GM18951 (cell line): ENCODE results near the gene FGF18.

Experiments used
- POLR2A ChIP-seq: IDR thresholded peaks from 4 replicates; pipeline ENCODE4 v1.6.1; 2011; ENCODE audit warnings: mild to moderate bottlenecking; ENCODE audit not compliant: insufficient read length, insufficient read depth; ENCODE audit errors: extremely low read depth
- in situ Hi-C: fragments of 300-500 bp; cut with MboI; formaldehyde crosslinking; loops from one replicate; pipeline ENCODE4 v1.12.0; 2022; ENCODE audit warnings: low sequenced_read_pairs, mixed read lengths, inconsistent platforms; ENCODE audit not compliant: unreplicated experiment

Gene FGF18

DNA sequence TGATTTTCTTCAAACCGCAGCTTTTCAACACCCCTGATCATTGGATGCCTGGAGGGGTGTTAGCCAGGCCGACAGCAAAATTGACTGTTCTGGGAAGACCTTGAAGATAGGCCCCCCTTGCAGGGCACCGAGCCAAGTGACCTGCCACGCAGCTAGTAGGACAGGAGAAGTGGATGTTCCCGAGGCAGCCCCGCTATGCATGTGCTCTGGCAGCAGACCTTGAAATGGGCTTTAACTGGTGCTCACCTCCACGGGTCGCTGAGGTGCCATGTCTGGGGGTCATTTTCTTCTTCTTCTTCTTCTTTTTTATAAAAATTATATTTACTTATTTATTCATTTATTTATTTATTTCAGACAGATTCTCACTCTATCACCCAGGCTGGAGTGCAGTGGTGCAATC is 12.6 kb downstream of the FGF18 start:
- no peak for TF ChIP-seq POLR2A
- in situ Hi-C loops: no loop called here

- no peak for TF ChIP-seq POLR2A
- in situ Hi-C loops: no loop called here
These were observed 13.3 kb downstream of the FGF18 start for GRCh38 chr5:171432583-171433351.

DNA sequence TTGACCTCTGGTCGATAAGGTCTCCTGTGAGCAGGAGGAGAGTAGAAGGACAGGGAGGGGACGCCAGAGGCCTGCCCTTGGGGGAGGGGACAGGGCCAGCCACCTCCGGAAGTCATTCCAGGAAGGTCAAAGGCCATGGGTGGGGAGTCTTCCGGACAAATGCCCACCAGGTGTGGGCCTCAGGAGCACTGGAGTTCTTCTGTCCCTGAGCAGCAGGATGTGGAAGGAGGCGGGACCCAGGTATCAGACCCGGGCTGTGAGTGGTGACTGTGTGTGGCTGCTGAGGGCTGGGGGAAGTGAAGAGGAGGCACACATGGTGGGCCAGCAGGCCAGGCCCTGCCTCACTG is 13.9 kb downstream of the FGF18 start:
- TF ChIP-seq POLR2A: no peak
- in situ Hi-C loops: no loop called here

DNA sequence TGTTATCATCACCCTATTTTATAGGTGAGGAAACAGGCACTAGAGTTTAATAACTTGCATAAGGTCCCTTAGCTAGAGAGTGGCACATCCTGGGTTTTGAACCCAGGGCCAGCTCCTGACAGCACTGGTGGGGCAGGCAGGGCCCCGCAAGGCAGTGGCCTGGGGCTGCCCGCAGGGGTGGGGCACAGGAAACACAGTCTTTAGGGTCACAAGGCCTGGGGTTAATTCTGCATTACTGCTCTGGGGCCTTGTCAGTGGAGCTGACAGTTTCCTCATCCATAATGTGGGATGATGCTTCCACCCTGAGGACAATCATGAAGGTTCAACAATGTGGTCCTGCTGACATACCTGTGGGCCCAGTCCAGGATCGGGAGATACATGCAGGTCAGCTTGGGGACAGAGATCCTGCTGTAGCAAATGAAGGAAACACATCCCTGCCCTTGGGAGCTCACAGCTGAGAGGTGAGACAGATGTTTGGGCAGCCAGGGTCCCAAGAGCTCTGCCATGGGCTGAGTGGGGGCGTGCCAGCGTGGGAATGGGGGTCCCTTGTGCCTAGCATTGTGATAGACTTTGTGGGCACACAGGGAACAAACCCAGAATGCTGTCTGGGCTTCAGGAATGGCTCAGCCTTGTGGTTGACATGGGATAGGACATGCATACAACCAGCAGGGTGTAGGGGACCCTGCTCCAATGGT is 14.7 kb downstream of the FGF18 start:
- TF ChIP-seq POLR2A: no peak
- in situ Hi-C loops: no loop called here

DNA sequence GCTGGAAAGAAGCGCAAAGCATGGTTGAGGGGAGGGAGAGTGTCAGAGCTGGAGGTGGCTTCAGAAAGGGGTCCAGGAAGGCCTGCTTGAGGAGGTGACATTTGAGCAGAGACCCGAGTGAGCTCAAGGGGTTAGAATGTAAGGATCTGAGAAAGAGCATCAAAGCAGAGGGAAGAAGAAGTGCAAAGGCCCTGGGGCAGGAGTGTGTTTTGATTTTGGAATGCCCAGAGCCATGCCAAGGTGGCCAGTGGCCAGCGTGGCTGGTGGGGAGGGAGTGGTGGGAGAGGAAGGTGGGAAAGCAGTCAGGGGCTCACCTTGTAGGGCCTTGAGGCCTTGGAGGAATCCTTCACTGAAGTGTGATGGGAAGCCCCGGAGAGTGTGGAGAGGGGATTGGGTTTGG is 15.4 kb downstream of the FGF18 start:
- in situ Hi-C loops: no loop called here
- TF ChIP-seq POLR2A: no peak

DNA sequence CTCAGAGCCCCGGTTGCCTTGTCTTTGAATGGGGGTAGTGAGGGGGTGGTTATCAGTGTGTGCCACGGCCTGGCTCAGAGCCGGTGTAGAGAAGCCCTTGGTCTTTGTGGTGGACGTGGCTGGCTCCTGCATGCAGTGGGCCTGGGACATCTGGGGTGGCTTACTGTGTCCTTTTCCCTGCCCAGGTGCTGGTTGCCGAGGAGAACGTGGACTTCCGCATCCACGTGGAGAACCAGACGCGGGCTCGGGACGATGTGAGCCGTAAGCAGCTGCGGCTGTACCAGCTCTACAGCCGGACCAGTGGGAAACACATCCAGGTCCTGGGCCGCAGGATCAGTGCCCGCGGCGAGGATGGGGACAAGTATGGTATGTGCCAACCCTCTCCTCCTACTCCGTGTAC is 16.5 kb downstream of the FGF18 start:
- TF ChIP-seq POLR2A: no peak
- in situ Hi-C loops: no loop called here

DNA sequence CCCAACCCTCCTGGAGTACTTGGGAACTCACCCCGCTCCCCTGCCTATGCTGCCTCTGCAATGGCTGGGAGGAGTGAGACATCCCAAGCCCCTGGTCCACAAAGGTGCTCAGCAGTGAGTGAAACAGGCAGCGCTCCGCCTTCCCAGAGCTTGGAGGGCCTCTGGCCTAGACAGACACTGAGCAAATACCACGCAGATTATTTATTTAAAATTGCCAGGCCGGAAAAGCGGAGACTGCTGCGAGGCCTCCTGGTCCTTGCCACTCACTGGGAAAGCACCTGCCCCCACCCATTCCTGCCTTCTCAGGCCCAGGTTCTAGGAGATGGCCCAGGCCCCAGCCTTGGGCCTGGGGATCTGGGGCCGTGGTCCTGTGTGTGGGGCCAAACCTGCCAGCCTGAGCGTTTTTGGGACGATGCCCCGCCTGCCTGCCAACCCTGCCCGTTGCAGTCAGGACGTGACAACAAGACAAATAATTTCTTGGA is 17.4 kb downstream of the FGF18 start:
- in situ Hi-C loops: no loop called here

GRCh38 chr5:171437286-171437821 is 17.9 kb downstream of the FGF18 start:
- no peak for TF ChIP-seq POLR2A
- in situ Hi-C loops: no loop called here

More for the DNA sequence above, 17.4 kb downstream of the FGF18 start:
- TF ChIP-seq POLR2A: no peak

- in situ Hi-C loops: no loop called here
- no peak for TF ChIP-seq POLR2A
These were observed 19.3 kb downstream of the FGF18 start for GRCh38 chr5:171438738-171439137.

GRCh38 chr5:171441246-171441791 is 21.9 kb downstream of the FGF18 start:
- TF ChIP-seq POLR2A: no peak
- in situ Hi-C loops: no loop called here

DNA sequence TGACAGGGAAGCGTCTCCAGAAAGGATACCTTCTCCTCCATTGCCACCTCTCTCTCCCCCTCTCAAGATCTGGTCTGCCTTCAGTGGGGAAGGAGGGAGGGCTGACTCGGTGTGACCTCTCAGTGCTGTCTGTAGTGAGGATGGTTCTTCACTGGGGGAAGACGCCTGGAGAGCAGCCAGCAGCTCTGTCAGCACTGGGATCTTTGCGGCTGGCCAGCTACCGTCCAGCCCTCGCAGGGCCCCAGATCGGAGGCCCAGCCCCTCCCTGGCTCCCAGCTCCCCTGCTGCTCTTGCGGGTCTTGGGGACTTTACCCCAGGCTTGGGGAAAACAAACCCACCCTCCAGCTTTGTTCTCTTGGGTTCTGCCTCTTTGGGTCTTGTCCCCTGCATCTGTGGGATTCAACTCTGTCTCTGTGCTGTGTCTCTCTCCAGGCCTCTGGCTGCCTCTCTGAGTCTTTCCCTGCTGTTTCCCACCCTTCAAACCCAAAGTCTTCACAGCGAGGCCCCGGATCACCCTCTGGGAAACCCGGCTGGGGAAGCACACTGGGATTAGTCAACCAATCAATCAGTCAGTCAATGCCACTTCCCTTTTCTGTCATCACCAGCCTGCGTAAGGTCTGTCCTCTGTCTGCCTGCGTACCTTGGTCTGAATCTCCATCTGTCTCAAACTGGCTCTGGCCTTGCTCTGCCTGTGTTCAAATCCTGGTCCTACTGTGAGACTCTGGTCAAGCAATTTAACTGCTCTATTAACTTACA is 23.0 kb downstream of the FGF18 start:
- no peak for TF ChIP-seq POLR2A
- in situ Hi-C loops: no loop called here

- in situ Hi-C loops: no loop called here
- no peak for TF ChIP-seq POLR2A
These were observed 25.1 kb downstream of the FGF18 start for GRCh38 chr5:171444582-171444981.
